Astrocyte (in vitro differentiated cells and primary cell): ENCODE data around the gene HMOX1. TPM values are rescaled to one million over a fixed set of nuclear protein-coding genes. Genes with fewer than 3 reads are reported as not detected.

Experiments used
- DNase-seq: peaks from one replicate; pipeline ENCODE4 v3.0.0-alpha.2; 2010; ENCODE audit warnings: low read depth
- FAIRE-seq: peaks from 2 replicates; lab custom pipeline; 2011; peaks lifted over from hg19 to GRCh38; lab: Jason Lieb, UNC
- H2AFZ ChIP-seq: 2 replicates; pipeline ENCODE4 v1.6.0; 2012; ENCODE audit warnings: low read depth, low read length, inconsistent platforms
- H3K27ac ChIP-seq: 2 replicates; pipeline ENCODE4 v1.5.1; 2011; ENCODE audit warnings: low read depth, low read length, inconsistent platforms
- H3K27me3 ChIP-seq: 2 replicates; pipeline ENCODE4 v1.6.0; 2011; ENCODE audit warnings: low read length, inconsistent platforms; ENCODE audit not compliant: insufficient read depth
- H3K36me3 ChIP-seq: 2 replicates; pipeline ENCODE4 v1.5.1; 2011; ENCODE audit warnings: low read length, inconsistent platforms; ENCODE audit not compliant: insufficient read depth
- H3K4me1 ChIP-seq: 2 replicates; pipeline ENCODE4 v1.5.1; 2011; ENCODE audit warnings: low read length, inconsistent platforms; ENCODE audit not compliant: insufficient read depth
- H3K4me2 ChIP-seq: 2 replicates; pipeline ENCODE4 v1.6.0; 2012; ENCODE audit warnings: low read length, inconsistent platforms
- H3K4me3 ChIP-seq: 2 replicates; pipeline ENCODE4 v1.5.1; 2011; ENCODE audit warnings: low read depth, mild to moderate bottlenecking, low read length, inconsistent platforms; ENCODE audit not compliant: insufficient read depth
- H3K79me2 ChIP-seq: 2 replicates; pipeline ENCODE4 v1.6.0; 2012; ENCODE audit warnings: mild to moderate bottlenecking, low read length, inconsistent platforms; ENCODE audit not compliant: insufficient read depth
- H3K9ac ChIP-seq: 2 replicates; pipeline ENCODE4 v1.6.0; 2012; ENCODE audit warnings: mild to moderate bottlenecking, low read length, inconsistent platforms
- H3K9me3 ChIP-seq: 2 replicates; pipeline ENCODE4 v1.5.1; 2012; ENCODE audit warnings: low read depth, mild to moderate bottlenecking, low read length, inconsistent platforms; ENCODE audit not compliant: insufficient read depth
- H4K20me1 ChIP-seq: 2 replicates; pipeline ENCODE4 v1.6.0; 2012; ENCODE audit warnings: low read length, inconsistent platforms; ENCODE audit not compliant: insufficient read depth
- H3K27ac Mint-ChIP-seq: one replicate; pipeline ENCODE4 v1.8.0; 2021; ENCODE audit warnings: mild to moderate bottlenecking, mixed read lengths; ENCODE audit not compliant: unreplicated experiment
- H3K27me3 Mint-ChIP-seq: one replicate; pipeline ENCODE4 v1.8.0; 2021; ENCODE audit warnings: low read depth, mixed read lengths; ENCODE audit not compliant: unreplicated experiment
- H3K36me3 Mint-ChIP-seq: one replicate; pipeline ENCODE4 v1.8.0; 2021; ENCODE audit warnings: low read depth, mixed read lengths; ENCODE audit not compliant: unreplicated experiment
- H3K4me1 Mint-ChIP-seq: one replicate; pipeline ENCODE4 v1.8.0; 2021; ENCODE audit warnings: low read depth, mixed read lengths; ENCODE audit not compliant: unreplicated experiment
- H3K4me3 Mint-ChIP-seq: one replicate; pipeline ENCODE4 v1.8.0; 2021; ENCODE audit warnings: mild to moderate bottlenecking, moderate library complexity, mixed read lengths; ENCODE audit not compliant: unreplicated experiment
- H3K9me3 Mint-ChIP-seq: one replicate; pipeline ENCODE4 v1.8.0; 2021; ENCODE audit warnings: mild to moderate bottlenecking, mixed read lengths; ENCODE audit not compliant: unreplicated experiment
- EZH2 ChIP-seq: IDR thresholded peaks from 2 replicates; pipeline ENCODE4 v1.6.1; 2012; ENCODE audit warnings: mild to moderate bottlenecking, low read length, inconsistent platforms; ENCODE audit not compliant: insufficient read depth
- total RNA-seq: library from RNA; stranded (reverse); gene quantifications from 2 replicates; pipeline ENCODE4 v1.2.1, GENCODE V29; 2021
- TF ChIP-seq, protein P1 (sequence below): IDR thresholded peaks from 2 replicates; pipeline ENCODE4 v1.5.1; 2011; ENCODE audit warnings: low read depth, mild to moderate bottlenecking, inconsistent platforms, low read length, moderate library complexity; ENCODE audit not compliant: insufficient read depth

Gene HMOX1
- total RNA-seq, 1 donor from 2014 or later, result 17.0 TPM

DNA sequence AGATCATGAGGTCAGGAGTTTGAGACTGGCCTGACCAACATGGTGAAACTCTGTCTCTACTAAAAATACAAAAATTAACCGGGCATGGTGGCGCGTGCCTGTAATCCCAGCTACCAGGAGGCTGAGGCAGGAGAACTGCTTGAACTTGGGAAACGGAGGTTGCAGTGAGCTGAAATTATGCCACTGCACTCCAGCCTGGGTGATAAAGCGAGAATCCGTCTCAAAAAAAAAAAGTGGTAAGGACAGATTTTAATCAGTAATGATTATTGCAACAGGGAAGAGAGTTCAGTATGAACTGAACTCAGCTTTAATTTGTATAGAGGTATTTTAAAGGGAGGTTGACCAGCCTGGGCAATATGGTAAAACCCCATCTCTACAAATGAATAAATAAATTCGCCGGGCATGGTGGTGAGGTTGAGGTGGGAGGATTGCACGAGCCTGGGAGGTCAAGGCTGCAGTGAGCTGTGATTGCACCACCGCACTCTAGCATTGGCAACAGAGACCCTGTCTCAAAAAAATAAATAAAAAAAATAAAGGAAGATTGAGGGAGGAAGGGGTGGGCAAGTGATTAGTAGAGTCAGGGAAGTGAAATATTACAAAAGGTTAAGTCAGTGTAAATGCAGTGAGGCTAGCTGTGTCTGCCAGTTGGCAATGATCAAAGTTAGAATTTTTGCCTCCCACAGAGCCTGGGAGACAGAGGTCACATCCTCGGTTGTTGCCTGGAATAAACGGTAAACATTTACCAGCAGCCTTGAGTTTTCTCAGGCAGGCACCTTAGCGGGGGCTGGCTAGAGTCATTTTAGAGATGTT, 16.4 kb downstream of the HMOX1 start:
- no peaks in the 10 kb centered on the region for H3K36me3 ChIP-seq
- peaks cover 4% of the 10 kb centered on the region for H3K4me1 Mint-ChIP-seq
- TF ChIP-seq, protein P1, sequence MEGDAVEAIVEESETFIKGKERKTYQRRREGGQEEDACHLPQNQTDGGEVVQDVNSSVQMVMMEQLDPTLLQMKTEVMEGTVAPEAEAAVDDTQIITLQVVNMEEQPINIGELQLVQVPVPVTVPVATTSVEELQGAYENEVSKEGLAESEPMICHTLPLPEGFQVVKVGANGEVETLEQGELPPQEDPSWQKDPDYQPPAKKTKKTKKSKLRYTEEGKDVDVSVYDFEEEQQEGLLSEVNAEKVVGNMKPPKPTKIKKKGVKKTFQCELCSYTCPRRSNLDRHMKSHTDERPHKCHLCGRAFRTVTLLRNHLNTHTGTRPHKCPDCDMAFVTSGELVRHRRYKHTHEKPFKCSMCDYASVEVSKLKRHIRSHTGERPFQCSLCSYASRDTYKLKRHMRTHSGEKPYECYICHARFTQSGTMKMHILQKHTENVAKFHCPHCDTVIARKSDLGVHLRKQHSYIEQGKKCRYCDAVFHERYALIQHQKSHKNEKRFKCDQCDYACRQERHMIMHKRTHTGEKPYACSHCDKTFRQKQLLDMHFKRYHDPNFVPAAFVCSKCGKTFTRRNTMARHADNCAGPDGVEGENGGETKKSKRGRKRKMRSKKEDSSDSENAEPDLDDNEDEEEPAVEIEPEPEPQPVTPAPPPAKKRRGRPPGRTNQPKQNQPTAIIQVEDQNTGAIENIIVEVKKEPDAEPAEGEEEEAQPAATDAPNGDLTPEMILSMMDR, result no peak
- TF ChIP-seq EZH2, result no peak
- H3K9me3 ChIP-seq, result no peaks in the 10 kb centered on the region
- H3K4me3 ChIP-seq, result no peak overlapping the region
- no peak overlapping the region for H3K4me2 ChIP-seq
- H3K27me3 ChIP-seq, result no peaks in the 10 kb centered on the region
- no peak for FAIRE-seq
- H3K9ac ChIP-seq, result no peak overlapping the region
- H2AFZ ChIP-seq, result no peak overlapping the region
- no peak overlapping the region for H3K4me3 Mint-ChIP-seq
- no peak for DNase-seq
- no peaks in the 10 kb centered on the region for H4K20me1 ChIP-seq
- no peaks in the 10 kb centered on the region for H3K27me3 Mint-ChIP-seq
- no peaks in the 10 kb centered on the region for H3K9me3 Mint-ChIP-seq
- H3K27ac Mint-ChIP-seq, result peak overlapping the region; percentile 75
- H3K4me1 ChIP-seq, result peaks cover 11% of the 10 kb centered on the region
- H3K79me2 ChIP-seq, result peaks cover 6% of the 10 kb centered on the region
- no peak overlapping the region for H3K27ac ChIP-seq
- H3K36me3 Mint-ChIP-seq, result peaks cover 3% of the 10 kb centered on the region

DNA sequence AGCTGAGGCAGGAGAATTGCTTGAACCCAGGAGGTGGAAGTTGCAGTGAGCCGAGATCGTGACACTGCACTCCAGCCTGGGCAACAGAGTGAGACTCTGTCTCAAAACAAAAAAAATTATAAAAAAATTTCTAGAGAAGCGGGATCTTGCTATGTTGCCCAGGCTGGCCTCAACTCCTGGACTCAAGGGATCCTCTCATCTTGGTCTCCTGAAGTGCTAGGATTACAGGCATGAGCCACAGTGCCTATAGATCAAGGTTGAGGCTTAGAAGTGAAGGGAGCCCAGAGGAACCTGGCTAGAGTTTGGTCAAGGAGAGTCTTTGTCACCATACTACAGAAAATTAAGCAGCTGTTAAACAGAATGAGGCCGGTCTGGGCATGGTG, 17.7 kb downstream of the HMOX1 start:
- Histone ChIP-seq H3K27ac (no peak overlapping the region), H3K36me3 (no peaks in the 10 kb centered on the region), H3K9ac (no peak overlapping the region), H3K4me1 (peaks cover 11% of the 10 kb centered on the region), H3K4me3 (no peak overlapping the region), H3K27me3 (no peaks in the 10 kb centered on the region), H4K20me1 (no peaks in the 10 kb centered on the region), H3K4me2 (no peak overlapping the region), H2AFZ (no peak overlapping the region), H3K79me2 (peaks cover 6% of the 10 kb centered on the region), H3K9me3 (no peaks in the 10 kb centered on the region)
- Mint-ChIP-seq H3K9me3 (no peaks in the 10 kb centered on the region), H3K4me3 (no peak overlapping the region), H3K27me3 (no peaks in the 10 kb centered on the region), H3K36me3 (no peaks in the 10 kb centered on the region), H3K4me1 (peaks cover 4% of the 10 kb centered on the region), H3K27ac (no peak overlapping the region)
- TF ChIP-seq, protein P1, result no peak
- no peak for TF ChIP-seq EZH2
- no peak for DNase-seq
- FAIRE-seq, result no peak

DNA sequence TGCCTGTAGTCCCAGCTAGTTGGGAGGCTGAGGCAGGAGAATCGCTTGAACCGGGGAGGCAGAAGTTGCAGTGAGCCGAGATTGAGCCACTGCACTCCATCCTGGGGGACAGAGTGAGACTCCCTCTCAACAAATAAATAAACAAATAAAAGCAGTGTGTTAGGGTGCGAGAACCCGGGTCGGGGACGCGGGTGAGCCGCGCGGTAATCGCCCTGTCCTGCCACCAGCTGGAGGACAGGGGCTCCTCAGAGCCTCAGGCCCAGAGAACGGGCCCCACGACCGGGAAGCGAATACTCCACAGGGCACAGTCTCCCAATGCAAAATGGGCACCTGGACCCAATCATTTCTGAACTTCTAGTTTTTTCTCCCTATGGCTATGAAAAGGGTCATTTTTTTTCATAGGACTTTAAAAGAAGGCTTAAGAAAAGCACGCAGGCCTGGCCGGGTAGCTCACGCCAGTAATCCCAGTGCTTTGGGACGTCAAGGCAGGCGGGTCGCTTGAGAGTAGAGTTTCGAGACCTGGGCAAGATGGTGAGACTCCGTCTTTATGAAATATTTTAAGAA, 18.3 kb downstream of the HMOX1 start:
- H3K4me3 ChIP-seq, result peak overlapping the region; percentile 90
- H3K9ac ChIP-seq, result peak overlapping the region; percentile 88
- no peak for DNase-seq
- H3K4me1 ChIP-seq, result peaks cover 11% of the 10 kb centered on the region
- no peaks in the 10 kb centered on the region for H3K9me3 ChIP-seq
- FAIRE-seq, result no peak
- no peaks in the 10 kb centered on the region for H3K27me3 ChIP-seq
- Mint-ChIP-seq H3K36me3 (no peaks in the 10 kb centered on the region), H3K4me3 (peak overlapping the region; percentile 97), H3K9me3 (no peaks in the 10 kb centered on the region), H3K27ac (no peak overlapping the region), H3K27me3 (no peaks in the 10 kb centered on the region), H3K4me1 (peaks cover 4% of the 10 kb centered on the region)
- peak overlapping the region; percentile 98 for H3K4me2 ChIP-seq
- peak overlapping the region; percentile 24 for H3K27ac ChIP-seq
- TF ChIP-seq EZH2, result no peak
- no peaks in the 10 kb centered on the region for H4K20me1 ChIP-seq
- peaks cover 6% of the 10 kb centered on the region for H3K79me2 ChIP-seq
- H2AFZ ChIP-seq, result peak overlapping the region; percentile 88
- H3K36me3 ChIP-seq, result no peaks in the 10 kb centered on the region
